A673 (cell line): Measurements from ENCODE around the gene PTTG2. TPM values are rescaled to one million over a fixed set of nuclear protein-coding genes. Genes with fewer than 3 reads are reported as not detected.

Experiments
- Bru-seq: library from RNA; stranded (reverse); fragments of 400-500 nt; gene quantifications from one replicate; lab custom pipeline; 2021; lab: Mats Ljungman, UMichigan
- BruChase-seq, 2 experiments: library from RNA; stranded (reverse); fragments of 400-500 nt; gene quantifications; one replicate each; lab custom pipeline; 2021; lab: Mats Ljungman, UMichigan
- BruUV-seq: library from RNA; stranded (reverse); fragments of 400-500 nt; replicated peaks from 2 replicates; lab custom pipeline; 2021; lab: Mats Ljungman, UMichigan
- CTCF ChIA-PET: fragments of 300-600 bp; sonication (Branson Sonifier 250); formaldehyde crosslinking; loops from one replicate; lab custom pipeline; 2022; ENCODE audit warnings: antibody characterized with exemption; lab: Charles Lee
- POLR2A ChIA-PET: fragments of 300-600 bp; sonication (Branson Sonifier 250); formaldehyde crosslinking; loops from one replicate; lab custom pipeline; 2022; ENCODE audit warnings: antibody characterized with exemption; ENCODE audit not compliant: low non-redundant PET; lab: Charles Lee
- DNase-seq: peaks from one replicate; pipeline ENCODE4 v3.0.0-alpha.2; 2015; ENCODE audit warnings: low spot score
- H3K27ac ChIP-seq: fragments of 200-600 bp; sonication (generic); 2 replicates; pipeline ENCODE4 v1.5.1; 2016; ENCODE audit warnings: mixed run types, low read depth, mild to moderate bottlenecking, mixed read lengths, antibody characterized with exemption, low read length; ENCODE audit not compliant: poor library complexity, severe bottlenecking
- H3K27me3 ChIP-seq: fragments of 200-600 bp; sonication (generic); replicated peaks from 2 replicates; pipeline ENCODE4 v1.6.1; 2017; ENCODE audit warnings: mixed run types, low read depth, mild to moderate bottlenecking, mixed read lengths, antibody characterized with exemption, low read length; ENCODE audit not compliant: insufficient read depth, poor library complexity
- H3K36me3 ChIP-seq: fragments of 200-600 bp; sonication (generic); 2 replicates; pipeline ENCODE4 v1.6.1; 2016; ENCODE audit warnings: mixed run types, mild to moderate bottlenecking, mixed read lengths, antibody characterized with exemption, low read length; ENCODE audit not compliant: insufficient read depth, poor library complexity, severe bottlenecking
- H3K4me1 ChIP-seq: fragments of 200-600 bp; sonication (generic); 2 replicates; pipeline ENCODE4 v1.6.1; 2017; ENCODE audit warnings: mixed run types, mild to moderate bottlenecking, mixed read lengths, antibody characterized with exemption, low read length; ENCODE audit not compliant: insufficient read depth, poor library complexity, severe bottlenecking
- H3K4me3 ChIP-seq: fragments of 200-600 bp; sonication (generic); 2 replicates; pipeline ENCODE4 v1.5.1; 2016; ENCODE audit warnings: low read depth, mixed run types, mild to moderate bottlenecking, mixed read lengths, low read length; ENCODE audit not compliant: poor library complexity, severe bottlenecking
- H3K9me3 ChIP-seq: fragments of 200-600 bp; sonication (generic); 2 replicates; pipeline ENCODE4 v1.6.1; 2016; ENCODE audit warnings: mixed run types, low read depth, mild to moderate bottlenecking, mixed read lengths, antibody characterized with exemption, low read length; ENCODE audit not compliant: poor library complexity, severe bottlenecking
- EZH2 ChIP-seq: fragments of 200-600 bp; sonication (generic); IDR thresholded peaks from 2 replicates; pipeline ENCODE4 v1.6.1; 2017; ENCODE audit warnings: borderline replicate concordance, low read depth, mild to moderate bottlenecking, mixed read lengths, antibody characterized with exemption, low read length; ENCODE audit not compliant: poor library complexity, severe bottlenecking
- intact Hi-C: fragments of 100-400 bp; cut with micrococcal nuclease; formaldehyde crosslinking; loops from one replicate; pipeline ENCODE4 v1.10.0; 2022; ENCODE audit not compliant: unreplicated experiment
- long read RNA-seq: library from polyadenylated mRNA; stranded (forward); transcript quantifications from one replicate; pipeline ENCODE4 v2.0.0, GENCODE V29; 2022
- total RNA-seq: library from RNA; stranded (reverse); gene quantifications from 2 replicates; pipeline ENCODE4 v1.2.3, GENCODE V29; 2021
- TF ChIP-seq, protein P1 (sequence below): fragments of 300-800, 200-600 bp; sonication (generic); conservative IDR thresholded peaks from 2 replicates; pipeline ENCODE4 v1.5.1; 2017; ENCODE audit warnings: low read depth, mild to moderate bottlenecking, antibody characterized with exemption, low read length, moderate library complexity, mixed read lengths

PTTG2 gene
- not detected in 2 replicates for total RNA-seq
- Bru-seq, nascent RNA, result not detected
- BruChase-seq, experiment 1, labeled RNA remaining after a 2-hour chase, result not detected
- BruChase-seq, experiment 2, labeled RNA remaining after a 6-hour chase, result not detected
- long read RNA-seq, result 0 reads

DNA sequence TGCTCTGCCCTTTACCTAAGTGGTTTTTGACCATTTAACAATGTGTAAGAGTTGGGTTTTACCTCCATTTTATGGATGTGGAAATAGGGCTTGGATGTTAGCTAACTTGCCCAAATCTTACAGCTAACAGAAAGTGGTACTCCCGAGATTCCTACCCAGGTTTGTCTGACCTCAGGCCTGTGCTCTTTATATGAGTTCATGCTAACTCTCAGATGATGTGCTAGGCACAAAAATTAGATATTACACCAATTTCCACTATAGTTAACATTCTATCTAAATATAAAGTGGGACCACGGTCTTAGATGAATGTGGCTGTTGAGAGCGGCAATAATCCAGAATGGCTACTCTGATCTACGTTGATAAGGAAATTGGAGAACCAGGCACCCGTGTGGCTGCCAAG lies at the start of gene PTTG2:
TSS of gene PTTG2 (plus strand) at position 301 of the 400 bp plus-strand sequence. CDS start at position 338, 37 bp downstream.
- ChIA-PET CTCF (no interaction called here), POLR2A (no interaction called here)
- no peak for TF ChIP-seq EZH2
- TF ChIP-seq, protein P1, sequence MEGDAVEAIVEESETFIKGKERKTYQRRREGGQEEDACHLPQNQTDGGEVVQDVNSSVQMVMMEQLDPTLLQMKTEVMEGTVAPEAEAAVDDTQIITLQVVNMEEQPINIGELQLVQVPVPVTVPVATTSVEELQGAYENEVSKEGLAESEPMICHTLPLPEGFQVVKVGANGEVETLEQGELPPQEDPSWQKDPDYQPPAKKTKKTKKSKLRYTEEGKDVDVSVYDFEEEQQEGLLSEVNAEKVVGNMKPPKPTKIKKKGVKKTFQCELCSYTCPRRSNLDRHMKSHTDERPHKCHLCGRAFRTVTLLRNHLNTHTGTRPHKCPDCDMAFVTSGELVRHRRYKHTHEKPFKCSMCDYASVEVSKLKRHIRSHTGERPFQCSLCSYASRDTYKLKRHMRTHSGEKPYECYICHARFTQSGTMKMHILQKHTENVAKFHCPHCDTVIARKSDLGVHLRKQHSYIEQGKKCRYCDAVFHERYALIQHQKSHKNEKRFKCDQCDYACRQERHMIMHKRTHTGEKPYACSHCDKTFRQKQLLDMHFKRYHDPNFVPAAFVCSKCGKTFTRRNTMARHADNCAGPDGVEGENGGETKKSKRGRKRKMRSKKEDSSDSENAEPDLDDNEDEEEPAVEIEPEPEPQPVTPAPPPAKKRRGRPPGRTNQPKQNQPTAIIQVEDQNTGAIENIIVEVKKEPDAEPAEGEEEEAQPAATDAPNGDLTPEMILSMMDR, result no peak
- Histone ChIP-seq H3K27me3 (no peaks in the 10 kb centered on the region), H3K27ac (no peak within 1 kb of the TSS), H3K9me3 (no peaks in the 10 kb centered on the region), H3K36me3 (no peaks in the 10 kb centered on the region), H3K4me3 (no peak within 1 kb of the TSS), H3K4me1 (no peaks in the 10 kb centered on the region)
- no peak for DNase-seq
- intact Hi-C loops, result no loop called here
- no TSS peak for BruUV-seq

DNA sequence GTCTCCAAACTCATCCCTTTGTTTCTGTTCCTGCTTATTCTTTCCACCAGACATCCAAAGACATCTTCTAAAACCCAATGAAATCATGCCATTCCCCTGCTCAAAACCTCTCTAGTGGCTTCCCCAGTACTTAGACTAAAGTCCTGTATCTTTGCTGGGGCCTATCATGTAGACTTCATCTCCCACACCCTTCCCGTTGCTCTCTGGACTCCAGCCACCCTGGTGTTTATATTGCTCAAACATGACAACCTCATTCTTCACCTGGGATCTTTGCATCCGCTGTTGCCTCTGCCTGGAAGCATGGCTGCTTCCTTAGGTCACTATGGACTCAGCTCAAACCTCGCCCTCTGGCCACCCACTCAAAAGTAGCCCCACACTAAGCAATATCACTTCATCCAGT lies 45.7 kb upstream of the PTTG2 start:
- Histone ChIP-seq H3K4me3 (no peak overlapping the region), H3K4me1 (no peaks in the 10 kb centered on the region), H3K9me3 (no peaks in the 10 kb centered on the region), H3K27me3 (no peaks in the 10 kb centered on the region), H3K27ac (no peak overlapping the region), H3K36me3 (no peaks in the 10 kb centered on the region)
- ChIA-PET POLR2A (no interaction called here), CTCF (no interaction called here)
- intact Hi-C loops, result no loop called here
- no TSS peak for BruUV-seq
- no peak for DNase-seq
- TF ChIP-seq, protein P1, result no peak
- no peak for TF ChIP-seq EZH2

DNA sequence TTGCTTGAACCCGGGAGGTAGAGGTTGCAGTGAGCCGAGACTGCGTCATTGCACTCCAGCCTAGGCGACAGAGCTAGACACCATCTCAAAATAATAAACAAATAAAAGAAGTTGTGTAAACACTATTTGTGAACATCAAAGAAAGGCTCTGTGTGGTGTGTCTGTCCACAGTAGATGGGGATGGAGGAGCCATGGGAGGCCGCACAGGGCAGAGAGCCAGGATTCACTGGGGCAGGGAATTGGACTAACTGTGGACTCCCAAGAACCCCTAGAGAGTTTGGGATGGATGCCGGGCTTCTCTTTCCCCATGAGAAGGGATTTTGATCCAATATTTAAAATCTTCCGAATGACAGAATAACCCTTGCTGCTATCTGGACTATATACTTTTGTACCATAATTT lies 42.8 kb upstream of the PTTG2 start:
- no peak for DNase-seq
- TF ChIP-seq, protein P1, result no peak
- TF ChIP-seq EZH2, result no peak
- no peaks in the 10 kb centered on the region for H3K36me3 ChIP-seq
- no TSS peak for BruUV-seq
- H3K4me3 ChIP-seq, result no peak overlapping the region
- POLR2A ChIA-PET, result no interaction called here
- no peak overlapping the region for H3K27ac ChIP-seq
- H3K9me3 ChIP-seq, result no peaks in the 10 kb centered on the region
- no peaks in the 10 kb centered on the region for H3K4me1 ChIP-seq
- no peaks in the 10 kb centered on the region for H3K27me3 ChIP-seq
- intact Hi-C loops, result no loop called here
- CTCF ChIA-PET, result no interaction called here
